ENCODE measurements around the gene SLC6A18.

The SLC6A18 gene

GRCh38 chr5:1239505-1240251 lies 14.5 kb downstream of the SLC6A18 start:
- DNase-seq: no peak

- DNase-seq: no peak
These were observed 15.5 kb downstream of the SLC6A18 start for GRCh38 chr5:1240496-1241260.

- no peak for DNase-seq
These were observed 16.4 kb downstream of the SLC6A18 start for GRCh38 chr5:1241509-1242080.

- DNase-seq: no peak
These were observed 17.7 kb downstream of the SLC6A18 start for GRCh38 chr5:1242733-1243486.

- DNase-seq: no peak
These were observed 18.4 kb downstream of the SLC6A18 start for GRCh38 chr5:1243487-1244130.

- no peak for DNase-seq
These were observed 19.1 kb downstream of the SLC6A18 start for GRCh38 chr5:1244255-1244654.

GRCh38 chr5:1244976-1245375 lies 19.8 kb downstream of the SLC6A18 start:
- no peak for DNase-seq

- DNase-seq: no peak
These were observed 20.9 kb downstream of the SLC6A18 start for GRCh38 chr5:1245905-1246576.

- peak; percentile 12 for DNase-seq
These were observed 21.7 kb downstream of the SLC6A18 start for GRCh38 chr5:1246711-1247431.

- DNase-seq: no peak
These were observed 22.6 kb downstream of the SLC6A18 start for GRCh38 chr5:1247811-1248210.

- no peak for DNase-seq
These were observed 24.4 kb downstream of the SLC6A18 start for GRCh38 chr5:1249366-1250280.

- DNase-seq: no peak
These were observed 26.7 kb downstream of the SLC6A18 start for GRCh38 chr5:1251678-1252580.

- no peak for DNase-seq
These were observed 27.5 kb downstream of the SLC6A18 start for GRCh38 chr5:1252681-1253080.

GRCh38 chr5:1253456-1254105 lies 28.4 kb downstream of the SLC6A18 start:
- DNase-seq: no peak

GRCh38 chr5:1254196-1254595 lies 29.0 kb downstream of the SLC6A18 start:
- no peak for DNase-seq

GRCh38 chr5:1255081-1255561 lies 29.9 kb downstream of the SLC6A18 start:
- no peak for DNase-seq

- no peak for DNase-seq
These were observed 31.6 kb downstream of the SLC6A18 start for GRCh38 chr5:1256776-1257175.

GRCh38 chr5:1257363-1257762 lies 32.2 kb downstream of the SLC6A18 start:
- DNase-seq: no peak
